GM12878 (cell line): ENCODE data around the gene MRPL37. TPM values are rescaled to one million over a fixed set of nuclear protein-coding genes. Genes with fewer than 3 reads are reported as not detected.

Source experiments
- ATAC-seq: fragments of 200-7000 bp; cut with Tn5 transposase; 3 replicates; pipeline ENCODE4 v1.9.1; 2020; ENCODE audit warnings: mild to moderate bottlenecking, moderate library complexity
- BruUV-seq: library from RNA; stranded (reverse); fragments of 400-500 nt; replicated peaks from 2 replicates; lab custom pipeline; 2021; lab: Mats Ljungman, UMichigan
- CTCF ChIA-PET: fragments of 300-600 bp; sonication (Branson Sonifier 250); formaldehyde crosslinking; extraction: SDS; loops from one replicate; lab custom pipeline; 2021; ENCODE audit warnings: inconsistent platforms; lab: Yijun Ruan, JAX
- POLR2A ChIA-PET: fragments of 350-600 bp; formaldehyde crosslinking; extraction: SDS; loops from one replicate; lab custom pipeline; 2021; ENCODE audit warnings: inconsistent platforms; lab: Charles Lee
- RAD21 ChIA-PET: fragments of 300-600 bp; sonication (Branson Sonifier 250); formaldehyde crosslinking; loops from one replicate; lab custom pipeline; 2023; ENCODE audit warnings: antibody characterized with exemption; ENCODE audit not compliant: unreplicated experiment; lab: Charles Lee
- SMC1A ChIA-PET: fragments of 300-600 bp; sonication (Branson Sonifier 250); formaldehyde crosslinking; loops from one replicate; lab custom pipeline; 2023; ENCODE audit not compliant: unreplicated experiment, uncharacterized antibody; lab: Charles Lee
- DNase-seq: peaks from one replicate; pipeline ENCODE4 v3.0.0-alpha.2; 2011; ENCODE audit warnings: low read depth, low spot score
- FAIRE-seq: peaks from 3 replicates; lab custom pipeline; 2011; peaks lifted over from hg19 to GRCh38; lab: Jason Lieb, UNC
- H2AFZ ChIP-seq: 2 replicates; pipeline ENCODE4 v1.6.0; 2011; ENCODE audit warnings: low read depth, low read length, control low read depth; ENCODE audit not compliant: control insufficient read depth
- H3K27ac ChIP-seq: 2 replicates; pipeline ENCODE4 v1.5.1; 2011; ENCODE audit warnings: control low read depth; ENCODE audit not compliant: control insufficient read depth, insufficient read depth
- H3K27me3 ChIP-seq, 2 experiments: replicated peaks in 1 of 2; 2 replicates each; pipeline versions ENCODE4 v1.6.0 to v1.6.1; 2011; ENCODE audit warnings: low read length in 1 of 2; ENCODE audit not compliant: control insufficient read depth in 2 of 2, insufficient read depth in 2 of 2
- H3K36me3 ChIP-seq, 2 experiments: 2 replicates each; pipeline ENCODE4 v1.5.1; 2011; ENCODE audit warnings: low read length in 1 of 2; ENCODE audit not compliant: control insufficient read depth in 2 of 2, insufficient read depth in 2 of 2
- H3K4me1 ChIP-seq: 2 replicates; pipeline ENCODE4 v1.6.1; 2011; ENCODE audit warnings: mild to moderate bottlenecking, low read length, moderate library complexity, mixed read lengths; ENCODE audit not compliant: control insufficient read depth, insufficient read depth
- H3K4me2 ChIP-seq: 2 replicates; pipeline ENCODE4 v1.6.0; 2011; ENCODE audit warnings: control low read depth; ENCODE audit not compliant: control insufficient read depth, insufficient read depth
- H3K4me3 ChIP-seq: fragments of 200-600 bp; sonication (generic); 2 replicates; pipeline ENCODE4 v1.5.1; 2016
- H3K79me2 ChIP-seq: 2 replicates; pipeline ENCODE4 v1.6.0; 2011; ENCODE audit warnings: low read length; ENCODE audit not compliant: control insufficient read depth, insufficient read depth
- H3K9ac ChIP-seq: 2 replicates; pipeline ENCODE4 v1.8.0; 2011; ENCODE audit warnings: low read length, control low read depth, mixed read lengths; ENCODE audit not compliant: control insufficient read depth, insufficient read depth
- H3K9me3 ChIP-seq: replicated peaks from 3 replicates; pipeline ENCODE4 v1.5.1; 2011; ENCODE audit warnings: mild to moderate bottlenecking, low read length; ENCODE audit not compliant: control insufficient read depth, insufficient read depth
- H4K20me1 ChIP-seq: 2 replicates; pipeline ENCODE4 v1.6.0; 2011; ENCODE audit not compliant: control insufficient read depth, insufficient read depth
- ATF3 ChIP-seq: IDR thresholded peaks from 2 replicates; pipeline ENCODE4 v1.6.1; 2011; ENCODE audit warnings: low read depth, mild to moderate bottlenecking, low read length, moderate library complexity, borderline replicate concordance; ENCODE audit errors: extremely low read depth
- CUX1 ChIP-seq: IDR thresholded peaks from 2 replicates; pipeline ENCODE4 v1.6.1; 2012; ENCODE audit warnings: improper control_type of control experiment, low read depth, low read length; ENCODE audit not compliant: insufficient replicate concordance
- HDAC2 ChIP-seq: fragments of 200-600 bp; sonication (generic); IDR thresholded peaks from 2 replicates; pipeline ENCODE4 v1.6.1; 2017
- NR2C2 ChIP-seq: IDR thresholded peaks from 2 replicates; pipeline ENCODE4 v1.6.1; 2011; ENCODE audit warnings: borderline replicate concordance, low read depth; ENCODE audit not compliant: control insufficient read depth, insufficient read length
- RBBP5 ChIP-seq: fragments of 200-600 bp; sonication (generic); conservative IDR thresholded peaks from 2 replicates; pipeline ENCODE4 v1.6.1; 2016
- SIN3A ChIP-seq: IDR thresholded peaks from 2 replicates; pipeline ENCODE4 v1.6.1; 2012; ENCODE audit warnings: low read depth, low read length, improper control_type of control experiment
- YY1 ChIP-seq: IDR thresholded peaks from 2 replicates; pipeline ENCODE4 v1.6.1; 2011; ENCODE audit warnings: low read depth, mild to moderate bottlenecking, low read length
- ZBTB33 ChIP-seq: fragments of 450-650 bp; IDR thresholded peaks from 2 replicates; pipeline ENCODE4 v1.6.1; 2017; ENCODE audit warnings: mild to moderate bottlenecking
- ZNF687 ChIP-seq: fragments of 450-650 bp; IDR thresholded peaks from 2 replicates; pipeline ENCODE4 v1.6.1; 2017; ENCODE audit warnings: mild to moderate bottlenecking, moderate library complexity
- WGBS: methylation state at CpG from one replicate; pipeline ENCODE4 v1.1.6; 2016; ENCODE audit warnings: low lambda C conversion rate; ENCODE audit not compliant: insufficient replicate concordance, insufficient coverage; ENCODE audit errors: missing lambda C conversion rate; 5-methylcytosine and 5-hydroxymethylcytosine counted together
- in situ Hi-C: fragments of 300-500 bp; cut with MboI; formaldehyde crosslinking; loops from 9 replicates; pipeline ENCODE4 v1.14.3; 2018; ENCODE audit warnings: mixed read lengths
- intact Hi-C: fragments of 100-400 bp; cut with micrococcal nuclease; formaldehyde crosslinking; loops from one replicate; pipeline ENCODE4 v1.14.2; 2022; ENCODE audit not compliant: unreplicated experiment
- polyA plus RNA-seq, 11 experiments: library from polyadenylated mRNA; depleted of rRNA in 4 of 11; unstranded in 6 of 11; stranded (reverse) in 5 of 11; fragments of >200 nt; fragmentation: Nextera tagmentation in 4 of 11; fragmentation: Illumina TruSeq in 1 of 11; extraction: Ambion mirVana in 4 of 11; extraction: Trizol in 1 of 11; gene quantifications; 1 replicate in 1 of 11; 2 replicates in 10 of 11; pipeline versions ENCODE4 v1.2.1 to v1.2.3, GENCODE V29; 2011 to 2016; ENCODE audit warnings: inconsistent platforms in 2 of 11, missing spikeins in 2 of 11, low read depth in 1 of 11
- total RNA-seq, 4 experiments: library from RNA; depleted of rRNA in 3 of 4; stranded (reverse); fragments of >200 nt in 3 of 4; fragmentation: Illumina TruSeq in 1 of 4; extraction: Trizol in 1 of 4; gene quantifications; 2 replicates each; pipeline versions ENCODE4 v1.2.1 to v1.2.3, GENCODE V29; 2013 to 2021

Gene MRPL37
- total and polyA plus RNA-seq, 10 of the 15 experiments (the other 5 are each of a cell fraction or from before 2014, with no cell fraction given) = 41.4 to 217 (median 159) TPM

- TF ChIP-seq HDAC2 (no peak), YY1 (no peak), CUX1 (no peak)
Observed at GRCh38 chr1:54247863-54248515, 48.0 kb downstream of the MRPL37 start (continued).

GRCh38 chr1:54248966-54249365 lies 49.0 kb downstream of the MRPL37 start:
- Histone ChIP-seq H3K36me3 (peaks cover 0 to 17% of the 10 kb centered on the region in 2 experiments; a peak in 3 of 4 replicates), H3K9ac (no peak overlapping the region), H3K4me1 (no peaks in the 10 kb centered on the region), H3K27me3 (no peaks in the 10 kb centered on the region), H3K4me3 (no peak overlapping the region), H2AFZ (no peak overlapping the region), H3K27ac (no peak overlapping the region), H3K79me2 (no peaks in the 10 kb centered on the region), H4K20me1 (no peaks in the 10 kb centered on the region), H3K9me3 (no peaks in the 10 kb centered on the region), H3K4me2 (no peak overlapping the region)
- SMC1A ChIA-PET = no interaction called here
- in situ Hi-C loops = no loop called here
- FAIRE-seq (no peak), ATAC-seq (no peak), DNase-seq (no peak)
- POLR2A ChIA-PET = no interaction called here
- CTCF ChIA-PET = no interaction called here
- WGBS = 81% methylated on average over 4 of the region's 4 CpGs
- RAD21 ChIA-PET = no interaction called here
- intact Hi-C loops = no loop called here
- no TSS peak for BruUV-seq
- no peak for TF ChIP-seq ZNF687
- no peak for TF ChIP-seq RBBP5
- TF ChIP-seq SIN3A = no peak
- no peak for TF ChIP-seq NR2C2
- TF ChIP-seq ZBTB33 = no peak
- TF ChIP-seq ATF3 = no peak
